OCI-LY3 (cell line): ENCODE measurements around the gene GCNT3.
"Not testable (repeated sequence)": the region's sequence is repeated elsewhere in the genome, so short reads cannot be mapped to it uniquely, and the experiment has no call there.

Experiments used
- EZH2phosphoT487 ChIP-seq: fragments of 200-600 bp; shearing (Covaris generic); IDR thresholded peaks from 2 replicates; pipeline ENCODE4 v1.6.1; 2018; ENCODE audit warnings: antibody characterized with exemption, mixed run types, low read depth
- TF ChIP-seq, protein P1 (sequence below): fragments of 200-600, 300-600 bp; sonication (generic); IDR thresholded peaks from 2 replicates; pipeline ENCODE4 v1.5.1; 2014; ENCODE audit warnings: antibody characterized with exemption, low read length, low read depth

DNA sequence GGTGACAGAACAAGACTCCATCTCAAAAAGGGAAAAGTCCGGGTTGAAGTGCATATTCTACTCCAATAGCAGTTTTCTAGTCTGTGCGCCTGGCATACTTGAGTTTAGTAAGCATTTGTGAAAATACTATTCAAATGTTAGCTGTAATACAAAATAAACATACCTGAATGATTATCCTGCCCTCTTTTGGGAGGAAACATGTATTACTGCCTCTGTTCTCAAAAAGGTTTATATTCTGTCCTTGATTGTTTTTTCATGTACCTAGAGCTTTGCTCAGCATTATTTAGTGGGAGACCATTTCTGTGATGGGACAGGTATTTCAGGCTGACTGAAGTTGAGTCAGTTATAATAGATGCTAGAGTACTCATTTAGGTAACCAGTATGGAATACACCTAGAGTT lies 25.9 kb downstream of the GCNT3 start:
- TF ChIP-seq, protein P1, sequence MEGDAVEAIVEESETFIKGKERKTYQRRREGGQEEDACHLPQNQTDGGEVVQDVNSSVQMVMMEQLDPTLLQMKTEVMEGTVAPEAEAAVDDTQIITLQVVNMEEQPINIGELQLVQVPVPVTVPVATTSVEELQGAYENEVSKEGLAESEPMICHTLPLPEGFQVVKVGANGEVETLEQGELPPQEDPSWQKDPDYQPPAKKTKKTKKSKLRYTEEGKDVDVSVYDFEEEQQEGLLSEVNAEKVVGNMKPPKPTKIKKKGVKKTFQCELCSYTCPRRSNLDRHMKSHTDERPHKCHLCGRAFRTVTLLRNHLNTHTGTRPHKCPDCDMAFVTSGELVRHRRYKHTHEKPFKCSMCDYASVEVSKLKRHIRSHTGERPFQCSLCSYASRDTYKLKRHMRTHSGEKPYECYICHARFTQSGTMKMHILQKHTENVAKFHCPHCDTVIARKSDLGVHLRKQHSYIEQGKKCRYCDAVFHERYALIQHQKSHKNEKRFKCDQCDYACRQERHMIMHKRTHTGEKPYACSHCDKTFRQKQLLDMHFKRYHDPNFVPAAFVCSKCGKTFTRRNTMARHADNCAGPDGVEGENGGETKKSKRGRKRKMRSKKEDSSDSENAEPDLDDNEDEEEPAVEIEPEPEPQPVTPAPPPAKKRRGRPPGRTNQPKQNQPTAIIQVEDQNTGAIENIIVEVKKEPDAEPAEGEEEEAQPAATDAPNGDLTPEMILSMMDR: peak; percentile 18
- TF ChIP-seq EZH2phosphoT487: not testable (repeated sequence)
